ENCODE results near the gene CD300A. TPM values are rescaled to one million over a fixed set of nuclear protein-coding genes. Genes with fewer than 3 reads are reported as not detected.

Gene CD300A
- total RNA-seq, 1 donor from 2014 or later, result not detected

- no peak for DNase-seq (ENCODE audit: extremely low spot score, unreplicated experiment)
- Mint-ChIP-seq H3K4me1 (ENCODE audit: unreplicated experiment) (peaks cover 2% of the 10 kb centered on the region), H3K36me3 (ENCODE audit: unreplicated experiment) (no peaks in the 10 kb centered on the region), H3K9me3 (ENCODE audit: unreplicated experiment) (no peaks in the 10 kb centered on the region), H3K27ac (ENCODE audit: unreplicated experiment) (no peak overlapping the region), H3K4me3 (ENCODE audit: unreplicated experiment) (no peak overlapping the region), H3K27me3 (ENCODE audit: unreplicated experiment) (peaks cover 7% of the 10 kb centered on the region)
- no peak for TF ChIP-seq CTCF (IDR thresholded peaks at IDR 0.05)
Observed at GRCh38 chr17:74460241-74460640, 6.2 kb upstream of the CD300A start.

GRCh38 chr17:74460996-74461395 is 5.4 kb upstream of the CD300A start:
- Mint-ChIP-seq H3K4me3 (ENCODE audit: unreplicated experiment) (no peak overlapping the region), H3K27me3 (ENCODE audit: unreplicated experiment) (peaks cover 7% of the 10 kb centered on the region), H3K4me1 (ENCODE audit: unreplicated experiment) (peaks cover 2% of the 10 kb centered on the region), H3K36me3 (ENCODE audit: unreplicated experiment) (no peaks in the 10 kb centered on the region), H3K9me3 (ENCODE audit: unreplicated experiment) (no peaks in the 10 kb centered on the region), H3K27ac (ENCODE audit: unreplicated experiment) (no peak overlapping the region)
- TF ChIP-seq CTCF (IDR thresholded peaks at IDR 0.05), result no peak
- DNase-seq (ENCODE audit: extremely low spot score, unreplicated experiment), result no peak

GRCh38 chr17:74461611-74462010 is 4.8 kb upstream of the CD300A start:
- H3K27me3 Mint-ChIP-seq (ENCODE audit: unreplicated experiment), result peaks cover 7% of the 10 kb centered on the region
- DNase-seq (ENCODE audit: extremely low spot score, unreplicated experiment), result no peak
- TF ChIP-seq CTCF (IDR thresholded peaks at IDR 0.05), result no peak
- no peaks in the 10 kb centered on the region for H3K36me3 Mint-ChIP-seq (ENCODE audit: unreplicated experiment)
- H3K4me3 Mint-ChIP-seq (ENCODE audit: unreplicated experiment), result no peak overlapping the region
- H3K9me3 Mint-ChIP-seq (ENCODE audit: unreplicated experiment), result no peaks in the 10 kb centered on the region
- H3K4me1 Mint-ChIP-seq (ENCODE audit: unreplicated experiment), result peaks cover 2% of the 10 kb centered on the region
- H3K27ac Mint-ChIP-seq (ENCODE audit: unreplicated experiment), result no peak overlapping the region

GRCh38 chr17:74464730-74465377 is 1.6 kb upstream of the CD300A start:
- H3K9me3 Mint-ChIP-seq (ENCODE audit: unreplicated experiment), result no peaks in the 10 kb centered on the region
- no peaks in the 10 kb centered on the region for H3K36me3 Mint-ChIP-seq (ENCODE audit: unreplicated experiment)
- no peak overlapping the region for H3K4me3 Mint-ChIP-seq (ENCODE audit: unreplicated experiment)
- TF ChIP-seq CTCF (IDR thresholded peaks at IDR 0.05), result no peak
- H3K27me3 Mint-ChIP-seq (ENCODE audit: unreplicated experiment), result peaks cover 5% of the 10 kb centered on the region
- no peaks in the 10 kb centered on the region for H3K4me1 Mint-ChIP-seq (ENCODE audit: unreplicated experiment)
- DNase-seq (ENCODE audit: extremely low spot score, unreplicated experiment), result no peak
- H3K27ac Mint-ChIP-seq (ENCODE audit: unreplicated experiment), result no peak overlapping the region

GRCh38 chr17:74465378-74466110 is 890 bp upstream of the CD300A start:
- Mint-ChIP-seq H3K36me3 (ENCODE audit: unreplicated experiment) (no peaks in the 10 kb centered on the region), H3K27me3 (ENCODE audit: unreplicated experiment) (peaks cover 8% of the 10 kb centered on the region), H3K4me1 (ENCODE audit: unreplicated experiment) (no peaks in the 10 kb centered on the region), H3K4me3 (ENCODE audit: unreplicated experiment) (no peak overlapping the region), H3K27ac (ENCODE audit: unreplicated experiment) (no peak overlapping the region), H3K9me3 (ENCODE audit: unreplicated experiment) (no peaks in the 10 kb centered on the region)
- no peak for DNase-seq (ENCODE audit: extremely low spot score, unreplicated experiment)
- TF ChIP-seq CTCF (IDR thresholded peaks at IDR 0.05), result no peak

All from osteocyte (in vitro differentiated cells).